Midbrain (tissue), 1 donor: Measurements from ENCODE around the gene CDH4.

Source experiments
- DNase-seq: peaks from one replicate; lab custom pipeline; 2025; lab: John Stamatoyannopoulos, UW

CDH4 gene

DNA sequence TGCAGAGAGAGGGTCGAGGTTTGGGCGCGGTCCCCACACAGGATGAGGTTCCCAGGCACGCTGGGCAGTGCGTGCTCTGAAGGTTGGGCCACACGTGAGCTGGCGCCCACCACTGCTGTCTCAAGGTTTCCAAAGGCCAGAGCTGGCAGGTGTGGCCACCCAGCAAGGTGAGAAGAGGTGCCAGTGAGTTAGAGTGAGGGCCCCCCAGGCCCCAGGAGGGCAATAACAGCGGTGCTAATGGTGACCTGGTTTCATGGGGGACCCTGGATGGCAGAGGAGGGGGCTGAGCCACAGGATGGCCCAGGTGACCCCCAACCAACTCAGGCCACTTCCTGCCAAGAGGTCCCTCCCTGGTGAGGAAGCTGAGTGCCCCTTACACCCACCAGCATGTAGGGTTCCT is 628.6 kb downstream of the CDH4 start:
- DNase-seq = no peak

- DNase-seq = no peak
Measured at GRCh38 chr20:61881416-61881815, 629.4 kb downstream of the CDH4 start.

DNA sequence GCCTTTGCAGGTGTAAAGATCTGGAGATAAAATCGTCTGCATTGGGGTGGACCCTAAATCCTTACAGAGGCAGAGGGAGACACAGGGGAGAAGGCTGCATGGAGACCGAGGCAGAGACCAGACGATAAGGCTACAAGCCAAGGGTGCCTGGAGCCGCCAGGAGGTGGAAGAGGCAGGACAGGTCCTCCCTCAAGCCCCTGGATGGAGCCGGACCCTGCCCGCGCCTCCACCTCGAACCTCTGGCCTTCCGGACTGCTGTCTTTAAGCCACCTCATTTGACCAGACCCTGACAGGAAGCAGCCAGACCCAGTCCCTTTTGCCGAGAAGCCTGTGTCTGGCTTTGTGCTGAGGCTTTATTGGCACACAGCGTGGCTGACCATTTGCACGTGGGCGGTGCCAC is 629.8 kb downstream of the CDH4 start:
- no peak for DNase-seq

GRCh38 chr20:61882716-61883615 is 630.9 kb downstream of the CDH4 start:
- DNase-seq = no peak

GRCh38 chr20:61883857-61884393 is 631.9 kb downstream of the CDH4 start:
- DNase-seq = no peak

DNA sequence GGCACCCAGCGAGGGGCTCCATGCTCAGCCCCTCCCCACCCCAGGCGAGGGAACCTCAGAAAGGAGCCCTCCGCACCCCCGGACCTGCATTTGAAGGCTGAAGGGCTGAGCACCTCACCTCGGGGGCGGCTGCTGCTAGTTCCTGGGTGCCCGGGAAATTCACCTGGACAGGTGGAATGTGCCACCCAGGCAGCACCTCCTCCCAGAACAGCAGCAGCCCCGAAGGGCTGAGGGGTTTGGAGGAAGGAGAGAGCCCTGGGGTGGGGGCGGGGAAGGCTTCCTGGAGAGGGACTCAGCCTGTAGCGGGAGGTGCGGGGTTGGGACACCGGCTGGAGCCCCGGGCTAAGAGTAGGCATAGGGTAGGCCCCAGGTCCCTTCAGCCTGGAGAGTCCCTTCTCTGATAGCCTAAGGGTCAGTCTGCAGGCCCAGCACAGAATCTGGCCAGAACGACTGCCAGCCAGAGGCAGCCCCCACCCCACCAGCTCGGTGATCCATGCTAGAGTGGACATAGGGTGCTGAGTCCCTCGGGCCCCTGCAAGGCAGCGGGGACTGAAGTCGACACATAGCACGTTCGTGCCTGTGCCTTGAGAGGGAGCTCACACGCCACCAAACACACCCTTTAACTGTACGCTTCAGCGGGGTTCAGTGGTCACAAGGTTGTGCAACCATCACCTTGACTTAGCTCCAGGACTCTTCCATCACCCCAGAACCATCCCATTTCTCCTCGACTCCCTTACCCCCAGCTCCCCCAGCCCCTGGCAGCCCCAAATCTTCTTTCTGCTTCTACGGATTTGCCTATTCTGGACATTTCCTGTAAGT is 632.7 kb downstream of the CDH4 start:
- no peak for DNase-seq

GRCh38 chr20:61885759-61886715 is 634.0 kb downstream of the CDH4 start:
- DNase-seq = no peak

GRCh38 chr20:61886721-61887595 is 634.9 kb downstream of the CDH4 start:
- DNase-seq = peak; percentile 43

GRCh38 chr20:61887596-61888093 is 635.6 kb downstream of the CDH4 start:
- no peak for DNase-seq

GRCh38 chr20:61888101-61888865 is 636.2 kb downstream of the CDH4 start:
- DNase-seq = no peak

GRCh38 chr20:61889659-61890058 is 637.6 kb downstream of the CDH4 start:
- no peak for DNase-seq

- DNase-seq = no peak
Measured at GRCh38 chr20:61890210-61890609, 638.1 kb downstream of the CDH4 start.

DNA sequence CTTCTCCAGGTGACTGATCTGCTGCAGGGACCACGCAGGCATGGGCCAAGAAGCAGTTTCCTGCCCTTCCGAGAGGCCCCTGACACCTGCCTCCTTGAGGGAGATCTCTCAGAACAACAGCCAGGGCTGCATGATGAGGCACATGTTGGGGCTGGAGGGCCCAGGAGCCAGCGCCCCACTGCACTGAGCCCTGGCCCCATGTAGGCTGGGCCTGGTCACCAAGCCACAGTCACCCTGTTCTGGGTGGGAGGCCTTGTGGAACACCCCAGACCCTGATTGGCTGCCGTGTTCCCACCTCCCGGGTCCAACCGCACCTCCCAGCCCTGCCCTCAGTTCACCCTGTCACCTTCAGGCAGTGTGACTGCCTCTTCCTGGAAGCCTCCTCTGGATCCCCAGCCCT is 639.4 kb downstream of the CDH4 start:
- no peak for DNase-seq

DNA sequence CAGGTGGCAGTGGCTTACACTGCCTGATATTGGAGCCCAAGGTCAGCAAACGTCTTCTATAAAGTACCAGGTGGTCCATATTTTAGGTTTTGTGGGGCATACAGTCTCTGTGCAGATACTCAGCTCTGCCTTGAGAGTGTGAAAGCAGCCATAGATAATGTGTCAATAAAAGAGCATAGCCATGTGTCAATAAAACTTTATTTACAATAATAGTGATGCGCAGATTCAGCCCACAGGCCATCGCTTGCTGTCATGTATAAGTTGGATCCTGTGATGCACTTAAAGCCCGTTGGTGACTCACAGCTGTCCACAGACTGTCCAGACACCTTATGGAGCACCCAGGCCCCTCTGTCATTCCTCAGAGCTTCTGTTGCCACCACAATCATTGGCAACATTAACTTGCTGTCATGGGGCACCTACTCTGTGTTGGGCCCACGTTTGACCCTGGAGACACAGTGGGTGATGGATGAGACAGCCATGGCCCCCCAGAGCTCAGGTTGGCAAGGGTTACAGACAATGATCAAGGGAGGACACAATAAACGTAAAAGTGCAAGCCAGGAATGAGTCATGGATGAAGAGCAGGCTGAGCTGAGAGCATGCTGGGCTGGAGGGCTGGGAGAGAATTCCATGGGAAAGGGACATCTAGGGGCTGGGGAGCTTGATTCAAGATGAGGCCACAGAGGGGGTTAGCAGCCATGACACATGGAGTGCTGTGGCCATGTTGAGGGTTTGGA is 640.0 kb downstream of the CDH4 start:
- DNase-seq = no peak

GRCh38 chr20:61895016-61895415 is 643.0 kb downstream of the CDH4 start:
- DNase-seq = no peak

DNA sequence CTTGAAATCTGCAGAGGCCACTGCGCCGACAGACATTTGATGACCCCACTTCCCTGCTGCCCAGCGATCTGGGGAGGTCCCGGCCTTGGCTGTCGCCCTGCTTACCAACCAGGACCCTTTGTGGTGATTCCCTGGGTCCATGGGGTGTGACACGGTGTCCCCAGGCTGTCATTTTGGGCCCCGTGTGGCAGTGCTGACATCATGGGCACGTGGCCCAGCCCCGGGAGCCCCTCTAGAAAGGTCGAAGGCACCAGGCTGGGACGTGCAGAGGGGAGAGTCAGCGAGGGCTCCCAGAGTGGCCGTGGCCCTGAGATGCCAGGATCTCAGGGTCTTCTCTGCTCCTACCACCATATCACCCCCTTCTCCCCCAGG is 643.6 kb downstream of the CDH4 start:
- DNase-seq = no peak

- DNase-seq = peak; percentile 46
Measured at GRCh38 chr20:61896058-61896961, 644.2 kb downstream of the CDH4 start.
